ENCODE data around the gene AKT1. TPM values are rescaled to one million over a fixed set of nuclear protein-coding genes. Genes with fewer than 3 reads are reported as not detected.

The AKT1 gene
- total and polyA plus RNA-seq, 2 of the 13 experiments (the other 11 are each of a cell fraction or from before 2014, with no cell fraction given), result 96.2 to 116 TPM

GRCh38 chr14:104751539-104752422 lies 43.8 kb downstream of the AKT1 start (continued):
- TF ChIP-seq, protein P1, sequence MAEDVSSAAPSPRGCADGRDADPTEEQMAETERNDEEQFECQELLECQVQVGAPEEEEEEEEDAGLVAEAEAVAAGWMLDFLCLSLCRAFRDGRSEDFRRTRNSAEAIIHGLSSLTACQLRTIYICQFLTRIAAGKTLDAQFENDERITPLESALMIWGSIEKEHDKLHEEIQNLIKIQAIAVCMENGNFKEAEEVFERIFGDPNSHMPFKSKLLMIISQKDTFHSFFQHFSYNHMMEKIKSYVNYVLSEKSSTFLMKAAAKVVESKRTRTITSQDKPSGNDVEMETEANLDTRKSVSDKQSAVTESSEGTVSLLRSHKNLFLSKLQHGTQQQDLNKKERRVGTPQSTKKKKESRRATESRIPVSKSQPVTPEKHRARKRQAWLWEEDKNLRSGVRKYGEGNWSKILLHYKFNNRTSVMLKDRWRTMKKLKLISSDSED (CRISPR knock-in tag; IDR thresholded peaks at IDR 0.05), result 0 out of 2 replicates have a peak, but pooled peaks have one; percentile 11
- TF ChIP-seq ZNF253 (CRISPR knock-in tag; IDR thresholded peaks at IDR 0.05; ENCODE audit: borderline replicate concordance), result no peak
- no peak for TF ChIP-seq ZNF724P (CRISPR knock-in tag; IDR thresholded peaks at IDR 0.05; ENCODE audit: borderline replicate concordance)
- TF ChIP-seq NONO (IDR thresholded peaks at IDR 0.05), result no peak
- TF ChIP-seq NONO (CRISPR knock-in tag; conservative IDR thresholded peaks at IDR 0.05), result 0 out of 2 replicates have a peak, but pooled peaks have one; percentile 30
- peak; percentile 35 for TF ChIP-seq AGO2 (optimal IDR thresholded peaks at IDR 0.05; ENCODE audit: low read depth, low read length)
- no peak for TF ChIP-seq ESRRA (CRISPR knock-in tag; IDR thresholded peaks at IDR 0.05; ENCODE audit: low read depth)
- peak; percentile 56; the same call in 1 of the 2 replicates for TF ChIP-seq ZBTB33 (CRISPR knock-in tag; IDR thresholded peaks at IDR 0.05)
- TF ChIP-seq ZNF850 (CRISPR knock-in tag; conservative IDR thresholded peaks at IDR 0.05), result peak; percentile 99
- no peak for TF ChIP-seq ZNF577 (CRISPR knock-in tag; IDR thresholded peaks at IDR 0.05; ENCODE audit: borderline replicate concordance, low read depth)
- no peak for TF ChIP-seq TFAP4 (IDR thresholded peaks at IDR 0.05; ENCODE audit: borderline replicate concordance, low read depth)
- peak; percentile 13 for TF ChIP-seq PRPF4 (IDR thresholded peaks at IDR 0.05; ENCODE audit: low read depth, low read length, poor library complexity, severe bottlenecking)
- no peak for TF ChIP-seq ZNF569 (CRISPR knock-in tag; IDR thresholded peaks at IDR 0.05; ENCODE audit: borderline replicate concordance)
- 0 out of 2 replicates have a peak, but pooled peaks have one; percentile 34 for TF ChIP-seq HOXA7 (CRISPR knock-in tag; IDR thresholded peaks at IDR 0.05)
- TF ChIP-seq AKAP8 (CRISPR knock-in tag; IDR thresholded peaks at IDR 0.05), result peak; percentile 69
